22Rv1 (cell line): ENCODE measurements around the gene NRN1.

Experiments
- CTCF ChIP-seq: fragments of 450-650 bp; IDR thresholded peaks from 2 replicates; pipeline ENCODE4 v1.5.1; 2017; ENCODE audit warnings: mild to moderate bottlenecking
- ZFX ChIP-seq: fragments of 450-650 bp; IDR thresholded peaks from 2 replicates; pipeline ENCODE4 v1.6.1; 2017; ENCODE audit warnings: antibody characterized with exemption, borderline replicate concordance

- TF ChIP-seq CTCF = no peak
- no peak for TF ChIP-seq ZFX
Measured at GRCh38 chr6:5994234-5994998, 12.3 kb downstream of the NRN1 start.
